ENCODE data around the gene SPATA31C2. TPM values are rescaled to one million over a fixed set of nuclear protein-coding genes. Genes with fewer than 3 reads are reported as not detected.
A peak's percentile ranks its signal among the peaks of the same experiment; 100 is the strongest.
"Not testable (repeated sequence)": the region's sequence is repeated elsewhere in the genome, so short reads cannot be mapped to it uniquely, and the experiment has no call there.

The SPATA31C2 gene
- total RNA-seq, 1 experiment from 2014 or later: 0.15 TPM

GRCh38 chr9:88113156-88114130, 24.8 kb downstream of the SPATA31C2 start:
- H3K23me2 ChIP-seq (ENCODE audit: insufficient read length, low read depth, low read length, poor library complexity, severe bottlenecking); H3K9ac ChIP-seq (ENCODE audit: extremely low read depth, insufficient read length, low read length); H3K4me1 Mint-ChIP-seq; H3K27ac ChIP-seq (ENCODE audit: insufficient read length, low read depth, low read length); H2BK15ac ChIP-seq (ENCODE audit: low read depth, low read length); H3K27me3 ChIP-seq (ENCODE audit: insufficient read depth, low read length); H3K27me3 Mint-ChIP-seq (ENCODE audit: low read depth); H4K91ac ChIP-seq (ENCODE audit: insufficient read length, low read depth, low read length); H3K4me1 ChIP-seq (ENCODE audit: insufficient read depth, low read length); H3K9me3 Mint-ChIP-seq; H3K4me2 ChIP-seq (ENCODE audit: insufficient read depth, insufficient read length, low read length); H3K18ac ChIP-seq (ENCODE audit: insufficient read length, low read depth, low read length); H3K27ac Mint-ChIP-seq; H3K14ac ChIP-seq (ENCODE audit: insufficient read depth, low read length); H4K20me1 ChIP-seq (ENCODE audit: control insufficient read depth, insufficient read depth, insufficient read length); H4K5ac ChIP-seq (ENCODE audit: insufficient read length, low read depth, low read length); H3T11ph ChIP-seq (ENCODE audit: low read length); H3K36me3 Mint-ChIP-seq (ENCODE audit: insufficient read depth in 1 of 3, low read depth in 3 of 3); H2BK120ac ChIP-seq (ENCODE audit: low read depth, low read length, poor library complexity, severe bottlenecking); H2BK20ac ChIP-seq (ENCODE audit: low read depth, low read length, poor library complexity, severe bottlenecking); H3K4ac ChIP-seq (ENCODE audit: low read depth, low read length); H3K79me1 ChIP-seq (ENCODE audit: insufficient read depth, low read depth, low read length, poor library complexity, severe bottlenecking); H3K23ac ChIP-seq (ENCODE audit: insufficient read length, low read depth, low read length); H3K56ac ChIP-seq (ENCODE audit: insufficient read length, low read depth, low read length); H2AFZ ChIP-seq (ENCODE audit: low read length); H3K9me3 ChIP-seq (ENCODE audit: control insufficient read depth, low read depth, low read length); H2BK5ac ChIP-seq (ENCODE audit: insufficient read length, low read length); H2AK5ac ChIP-seq (ENCODE audit: insufficient read length, low read length); H2BK12ac ChIP-seq (ENCODE audit: insufficient read length, low read depth, low read length); H3K4me3 Mint-ChIP-seq; H3K79me2 ChIP-seq (ENCODE audit: insufficient read depth, low read length); H4K8ac ChIP-seq (replicated peaks; ENCODE audit: insufficient read length, low read depth, low read length): not testable (repeated sequence)
- peak; percentile 17 for DNase-seq
- no CpG with 5 or more reads among the region's 38 CpGs for WGBS (ENCODE audit: extremely low coverage, insufficient read length, low lambda C conversion rate)

All from H9 (cell line).